K562 (cell line): ENCODE data around the gene DDIT3. TPM values are rescaled to one million over a fixed set of nuclear protein-coding genes. Genes with fewer than 3 reads are reported as not detected.

Experiments
- ATAC-seq: fragments of 200-7000 bp; cut with Tn5 transposase; 3 replicates; pipeline ENCODE4 v1.9.1; 2020; ENCODE audit warnings: moderate library complexity
- BruUV-seq: library from RNA; stranded (reverse); fragments of 400-500 nt; replicated peaks from 2 replicates; lab custom pipeline; 2021; lab: Mats Ljungman, UMichigan
- CTCF ChIA-PET: fragments of 300-600 bp; formaldehyde crosslinking; extraction: SDS; loops from one replicate; lab custom pipeline; 2021; ENCODE audit warnings: low intra/inter-chr PET ratio; lab: Yijun Ruan, JAX
- POLR2A ChIA-PET: fragments of 300-600, 350-650 bp; sonication (Branson Sonifier 250); formaldehyde crosslinking; extraction: SDS; loops from one replicate; lab custom pipeline; 2021; ENCODE audit warnings: antibody characterized with exemption, inconsistent platforms; lab: Yijun Ruan, JAX
- DNase-seq, 4 experiments: peaks; one replicate each; pipeline versions ENCODE4 v3.0.0 to v3.0.0-alpha.2; 2011 to 2018; ENCODE audit warnings: low spot score in 3 of 4, mixed read lengths in 3 of 4; ENCODE audit errors: extremely low read depth in 1 of 4
- FAIRE-seq: peaks from 2 replicates; lab custom pipeline; 2011; peaks lifted over from hg19 to GRCh38; lab: Jason Lieb, UNC
- H2AFZ ChIP-seq: 2 replicates; pipeline ENCODE4 v1.6.0; 2011; ENCODE audit warnings: low read depth, low read length, control low read depth, inconsistent platforms
- H3K27ac ChIP-seq: fragments of 200-600 bp; 3 replicates; pipeline ENCODE4 v1.8.0; 2011; ENCODE audit warnings: low read depth, mild to moderate bottlenecking, control low read depth, inconsistent platforms, low read length, moderate library complexity, mixed read lengths; ENCODE audit errors: extremely low read depth
- H3K27me3 ChIP-seq, 2 experiments: fragments of 300-600 bp in 1 of 2; 2 replicates in 1 of 2; 3 replicates in 1 of 2; pipeline versions ENCODE4 v1.6.0 to v1.8.0; 2011; ENCODE audit warnings: inconsistent platforms in 2 of 2, low read length in 2 of 2, mild to moderate bottlenecking in 1 of 2, mixed read lengths in 1 of 2, moderate library complexity in 1 of 2; ENCODE audit not compliant: control insufficient read depth in 2 of 2, insufficient read depth in 2 of 2
- H3K36me3 ChIP-seq: fragments of 300-600 bp; 3 replicates; pipeline ENCODE4 v1.8.0; 2011; ENCODE audit warnings: mild to moderate bottlenecking, low read length, inconsistent platforms; ENCODE audit not compliant: control insufficient read depth, insufficient read depth
- H3K4me1 ChIP-seq, 2 experiments: fragments of 200-600 bp in 1 of 2; replicated peaks in 1 of 2; 2 replicates in 1 of 2; 3 replicates in 1 of 2; pipeline versions ENCODE4 v1.5.1 to v1.8.0; 2011; ENCODE audit warnings: inconsistent platforms in 2 of 2, low read length in 2 of 2, mild to moderate bottlenecking in 1 of 2, mixed read lengths in 1 of 2, moderate library complexity in 1 of 2; ENCODE audit not compliant: control insufficient read depth in 2 of 2, insufficient read depth in 2 of 2
- H3K4me2 ChIP-seq: 2 replicates; pipeline ENCODE4 v1.6.1; 2011; ENCODE audit warnings: low read length, control low read depth, inconsistent platforms, mixed read lengths; ENCODE audit not compliant: insufficient read depth
- H3K4me3 ChIP-seq: fragments of 200-600 bp; sonication (generic), shearing (Covaris generic); 2 replicates; pipeline ENCODE4 v1.5.1; 2016; ENCODE audit warnings: control low read depth, inconsistent platforms
- H3K79me2 ChIP-seq: fragments of 200-600 bp; 3 replicates; pipeline ENCODE4 v1.8.0; 2011; ENCODE audit warnings: low read length, inconsistent platforms; ENCODE audit not compliant: control insufficient read depth, insufficient read depth
- H3K9ac ChIP-seq, 2 experiments: 2 replicates each; pipeline versions ENCODE4 v1.6.0 to v1.6.1; 2011; ENCODE audit warnings: low read depth in 2 of 2, low read length in 2 of 2, control low read depth in 1 of 2, inconsistent platforms in 1 of 2, mild to moderate bottlenecking in 1 of 2, mixed read lengths in 1 of 2; ENCODE audit not compliant: insufficient read depth in 1 of 2
- H3K9me1 ChIP-seq: one replicate; pipeline ENCODE4 v1.6.0; 2011; ENCODE audit warnings: inconsistent platforms, mild to moderate bottlenecking, low read length, moderate library complexity; ENCODE audit not compliant: control insufficient read depth, insufficient read depth
- H3K9me3 ChIP-seq: replicated peaks from 2 replicates; pipeline ENCODE4 v1.5.1; 2011; ENCODE audit warnings: low read depth, low read length, inconsistent platforms; ENCODE audit not compliant: control insufficient read depth, insufficient read depth
- H4K20me1 ChIP-seq: replicated peaks from 2 replicates; pipeline ENCODE4 v1.6.1; 2011; ENCODE audit warnings: low read length, inconsistent platforms, mixed read lengths; ENCODE audit not compliant: control insufficient read depth, insufficient read depth
- ATF6 ChIP-seq: sonication (generic); formaldehyde crosslinking; IDR thresholded peaks from 2 replicates; pipeline ENCODE4 v1.4.0; 2020; ENCODE audit warnings: mild to moderate bottlenecking, missing genetic modification reagents
- SMAD3 ChIP-seq: fragments of 450-650 bp; formaldehyde crosslinking; conservative IDR thresholded peaks from 2 replicates; pipeline ENCODE4 v1.4.0; 2020; ENCODE audit warnings: mild to moderate bottlenecking
- TEAD4 ChIP-seq, 2 experiments: sonication (generic) in 1 of 2; formaldehyde crosslinking in 1 of 2; IDR thresholded peaks; 2 replicates each; pipeline versions ENCODE4 v1.6.1 to v1.8.0; 2012 to 2022; ENCODE audit warnings: borderline replicate concordance in 1 of 2, inconsistent platforms in 1 of 2, low read length in 1 of 2, mild to moderate bottlenecking in 1 of 2, missing genetic modification reagents in 1 of 2
- ZNF263 ChIP-seq: sonication (generic); formaldehyde crosslinking; IDR thresholded peaks from 2 replicates; pipeline ENCODE4 v1.8.0; 2022; ENCODE audit warnings: mild to moderate bottlenecking, missing genetic modification reagents, borderline replicate concordance
- ZNF512 ChIP-seq: IDR thresholded peaks from 2 replicates; pipeline ENCODE4 v1.6.1; 2016; ENCODE audit warnings: missing genetic modification characterization, missing compliant biosample characterization
- ZNF696 ChIP-seq: fragments of 250-450 bp; sonication (Bioruptor Pico); conservative IDR thresholded peaks from 2 replicates; pipeline ENCODE4 v1.4.0; 2020; ENCODE audit warnings: mild to moderate bottlenecking, moderate library complexity
- WGBS: fragments of 100-300 bp; shearing (Covaris generic); methylation state at CpG from one replicate; pipeline ENCODE4 v1.1.6; 2016; ENCODE audit warnings: low coverage, mixed read lengths; ENCODE audit not compliant: insufficient coverage; ENCODE audit errors: missing lambda C conversion rate; 5-methylcytosine and 5-hydroxymethylcytosine counted together
- in situ Hi-C: fragments of 300-500 bp; cut with MboI; formaldehyde crosslinking; loops from 4 replicates; pipeline ENCODE4 v1.15.0; 2018; ENCODE audit warnings: inconsistent platforms, mixed read lengths
- intact Hi-C: fragments of 100-400 bp; cut with micrococcal nuclease; formaldehyde crosslinking; loops from 2 replicates; pipeline ENCODE4 v1.14.2; 2022
- polyA plus RNA-seq, 8 experiments: library from polyadenylated mRNA; depleted of rRNA in 4 of 8; stranded (reverse) in 5 of 8; unstranded in 3 of 8; fragments of >200 nt; fragmentation: Nextera tagmentation in 2 of 8; fragmentation: Illumina TruSeq in 1 of 8; extraction: Ambion mirVana in 2 of 8; extraction: Trizol in 1 of 8; gene quantifications; 2 replicates each; pipeline versions ENCODE4 v1.2.1 to v1.2.3, GENCODE V29; 2011 to 2014; ENCODE audit warnings: inconsistent platforms in 1 of 8, missing spikeins in 1 of 8
- total RNA-seq, 7 experiments: library from RNA; depleted of rRNA in 6 of 7; stranded (reverse); fragments of >200 nt in 6 of 7; fragmentation: Illumina TruSeq in 2 of 7; extraction: Trizol in 2 of 7; gene quantifications; 2 replicates each; pipeline versions ENCODE4 v1.2.1 to v1.2.3, GENCODE V29; 2011 to 2021; ENCODE audit warnings: low replicate concordance in 1 of 7

DDIT3 gene
- total and polyA plus RNA-seq, 9 of the 15 experiments (the other 6 are each of a cell fraction or from before 2014, with no cell fraction given): 59.1 to 272 (median 89.9) TPM

GRCh38 chr12:57473886-57474285 lies 46.4 kb downstream of the DDIT3 start:
- ATAC-seq (no peak), DNase-seq (no peak), FAIRE-seq (no peak)
- CTCF ChIA-PET: no interaction called here
- Histone ChIP-seq H2AFZ (no peak overlapping the region), H3K4me2 (no peak overlapping the region), H3K79me2 (no peaks in the 10 kb centered on the region), H3K9ac (no peak overlapping the region), H3K9me3 (no peaks in the 10 kb centered on the region), H4K20me1 (no peaks in the 10 kb centered on the region), H3K36me3 (no peaks in the 10 kb centered on the region), H3K4me1 (peaks cover 41 to 53% of the 10 kb centered on the region in 2 experiments), H3K4me3 (no peak overlapping the region), H3K27me3 (peaks cover 6 to 26% of the 10 kb centered on the region in 2 experiments; a peak in 4 of 5 replicates), H3K9me1 (no peaks in the 10 kb centered on the region), H3K27ac (no peak overlapping the region)
- POLR2A ChIA-PET: interaction anchor here (0.6 to 1.9 kb wide), 7 partner anchors 8 to 40 kb away, joined by 3 to 7 read pairs (median 4); partner anchors contain the start of gene INHBE
- no peak for TF ChIP-seq ATF6 (CRISPR knock-in tag)
- TF ChIP-seq ZNF512 (tag): no peak
- TF ChIP-seq ZNF263 (CRISPR knock-in tag): no peak
- no peak for TF ChIP-seq TEAD4 (IDR thresholded peaks at IDR 0.05; ENCODE audit: low read length)
- TF ChIP-seq TEAD4 (CRISPR knock-in tag; IDR thresholded peaks at IDR 0.05; ENCODE audit: borderline replicate concordance): no peak
- TF ChIP-seq ZNF696: no peak
- TF ChIP-seq SMAD3 (CRISPR knock-in tag): no peak
- no TSS peak for BruUV-seq
- intact Hi-C loops (no loop called here), in situ Hi-C loops (no loop called here)
- WGBS: 35% methylated on average over 5 of the region's 5 CpGs
